IMR-90 (cell line): ENCODE results near the gene C20orf202. TPM values are rescaled to one million over a fixed set of nuclear protein-coding genes. Genes with fewer than 3 reads are reported as not detected.

Experiments used
- ATAC-seq: fragments of 200-7000 bp; cut with Tn5 transposase; 2 replicates; pipeline ENCODE4 v1.9.1; 2020; ENCODE audit warnings: low read depth, mild to moderate bottlenecking, moderate library complexity
- BruUV-seq: library from RNA; stranded (reverse); fragments of 400-500 nt; replicated peaks from 2 replicates; lab custom pipeline; 2021; lab: Mats Ljungman, UMichigan
- CTCF ChIA-PET: fragments of 300-600 bp; formaldehyde crosslinking; extraction: SDS; loops from one replicate; lab custom pipeline; 2021; ENCODE audit warnings: antibody characterized with exemption; lab: Yijun Ruan, JAX
- POLR2A ChIA-PET: fragments of 300-600 bp; sonication (Branson Sonifier 250); formaldehyde crosslinking; loops from one replicate; lab custom pipeline; 2022; ENCODE audit warnings: antibody characterized with exemption; ENCODE audit not compliant: unreplicated experiment; lab: Charles Lee
- DNase-seq: peaks from one replicate; pipeline ENCODE4 v3.0.0; 2013
- H2AFZ ChIP-seq: replicated peaks from 2 replicates; pipeline ENCODE3; 2013; ENCODE audit warnings: low read length, mild to moderate bottlenecking; ENCODE audit not compliant: poor library complexity
- H2AK5ac ChIP-seq: 2 replicates; pipeline ENCODE4 v1.6.1; 2013; ENCODE audit warnings: low read depth, low read length, inconsistent platforms
- H2AK9ac ChIP-seq: replicated peaks from 2 replicates; pipeline ENCODE3; 2013; ENCODE audit warnings: mild to moderate bottlenecking, low read depth, low read length, moderate library complexity; ENCODE audit not compliant: poor library complexity
- H2BK120ac ChIP-seq: 2 replicates; pipeline ENCODE4 v1.6.1; 2013; ENCODE audit warnings: low read depth, low read length, inconsistent platforms
- H2BK15ac ChIP-seq: 3 replicates; pipeline ENCODE4 v1.6.1; 2013; ENCODE audit warnings: low read depth, low read length, inconsistent platforms
- H2BK20ac ChIP-seq: 2 replicates; pipeline ENCODE4 v1.6.1; 2013; ENCODE audit warnings: low read depth, mild to moderate bottlenecking, inconsistent platforms, low read length, moderate library complexity
- H2BK5ac ChIP-seq: 2 replicates; pipeline ENCODE4 v1.6.1; 2013; ENCODE audit warnings: mild to moderate bottlenecking, low read depth, low read length, inconsistent platforms; ENCODE audit not compliant: poor library complexity, severe bottlenecking
- H3K14ac ChIP-seq: replicated peaks from 2 replicates; pipeline ENCODE4 v1.6.1; 2013; ENCODE audit warnings: low read depth, low read length, inconsistent platforms
- H3K18ac ChIP-seq: 2 replicates; pipeline ENCODE4 v1.6.1; 2013; ENCODE audit warnings: low read depth, low read length, control low read depth
- H3K23ac ChIP-seq: 2 replicates; pipeline ENCODE4 v1.6.1; 2013; ENCODE audit warnings: low read depth, low read length, inconsistent platforms
- H3K27ac ChIP-seq: 2 replicates; pipeline ENCODE4 v1.5.1; 2013; ENCODE audit warnings: mild to moderate bottlenecking, control low read depth, low read length; ENCODE audit not compliant: insufficient read depth
- H3K27me3 ChIP-seq: 2 replicates; pipeline ENCODE4 v1.6.1; 2013; ENCODE audit warnings: low read length; ENCODE audit not compliant: control insufficient read depth, insufficient read depth
- H3K36me3 ChIP-seq: 2 replicates; pipeline ENCODE4 v1.6.1; 2013; ENCODE audit warnings: low read length, mixed read lengths; ENCODE audit not compliant: control insufficient read depth, insufficient read depth
- H3K4ac ChIP-seq: 2 replicates; pipeline ENCODE4 v1.6.1; 2013; ENCODE audit warnings: low read depth, low read length, inconsistent platforms
- H3K4me1 ChIP-seq: 2 replicates; pipeline ENCODE4 v1.6.1; 2013; ENCODE audit warnings: low read length, mixed read lengths; ENCODE audit not compliant: control insufficient read depth, insufficient read depth
- H3K4me2 ChIP-seq: 2 replicates; pipeline ENCODE4 v1.6.1; 2013; ENCODE audit warnings: low read depth, mild to moderate bottlenecking, control low read depth, low read length, moderate library complexity
- H3K4me3 ChIP-seq: 2 replicates; pipeline ENCODE4 v1.5.1; 2013; ENCODE audit warnings: low read depth, mild to moderate bottlenecking, control low read depth, low read length, moderate library complexity; ENCODE audit not compliant: insufficient read depth
- H3K56ac ChIP-seq: 2 replicates; pipeline ENCODE4 v1.6.1; 2013; ENCODE audit warnings: low read length, inconsistent platforms; ENCODE audit not compliant: insufficient read depth; ENCODE audit errors: extremely low read depth
- H3K79me1 ChIP-seq, 2 experiments: 2 replicates each; pipeline ENCODE4 v1.6.1; 2013; ENCODE audit warnings: low read length in 2 of 2, inconsistent platforms in 1 of 2, low read depth in 1 of 2
- H3K9ac ChIP-seq: 2 replicates; pipeline ENCODE4 v1.6.1; 2013; ENCODE audit warnings: low read depth, low read length, control low read depth
- H3K9me1 ChIP-seq: 2 replicates; pipeline ENCODE4 v1.6.1; 2013; ENCODE audit warnings: low read length, inconsistent platforms; ENCODE audit not compliant: insufficient read depth
- H3K9me3 ChIP-seq: 2 replicates; pipeline ENCODE4 v1.6.1; 2013; ENCODE audit warnings: low read length; ENCODE audit not compliant: control insufficient read depth, insufficient read depth
- H4K20me1 ChIP-seq: 2 replicates; pipeline ENCODE4 v1.6.1; 2013; ENCODE audit warnings: low read length, inconsistent platforms; ENCODE audit not compliant: insufficient read depth
- H4K5ac ChIP-seq: 2 replicates; pipeline ENCODE4 v1.6.1; 2013; ENCODE audit warnings: mild to moderate bottlenecking, low read depth, low read length, control low read depth
- H4K8ac ChIP-seq, 2 experiments: 2 replicates each; pipeline ENCODE4 v1.6.1; 2013; ENCODE audit warnings: low read depth in 2 of 2, low read length in 2 of 2, control low read depth in 1 of 2, inconsistent platforms in 1 of 2
- H4K91ac ChIP-seq: 2 replicates; pipeline ENCODE4 v1.6.1; 2013; ENCODE audit warnings: low read depth, low read length, inconsistent platforms; ENCODE audit not compliant: insufficient read depth
- BHLHE40 ChIP-seq: fragments of 150-350 bp; IDR thresholded peaks from 2 replicates; pipeline ENCODE4 v1.6.1; 2016; ENCODE audit warnings: mild to moderate bottlenecking, low read depth, low read length
- CHD1 ChIP-seq: IDR thresholded peaks from 2 replicates; pipeline ENCODE4 v1.6.1; 2012; ENCODE audit warnings: low read depth, low read length, improper control_type of control experiment
- NFE2L2 ChIP-seq: fragments of 150-350 bp; IDR thresholded peaks from 2 replicates; pipeline ENCODE4 v1.6.1; 2016; ENCODE audit warnings: low read depth, mild to moderate bottlenecking, low read length
- RCOR1 ChIP-seq: IDR thresholded peaks from 2 replicates; pipeline ENCODE4 v1.6.1; 2012; ENCODE audit warnings: mild to moderate bottlenecking, low read length, improper control_type of control experiment; ENCODE audit not compliant: insufficient replicate concordance
- SMC3 ChIP-seq: fragments of 150-350 bp; IDR thresholded peaks from 2 replicates; pipeline ENCODE4 v1.6.1; 2016; ENCODE audit warnings: low read depth, mild to moderate bottlenecking, antibody characterized with exemption, low read length, moderate library complexity
- WGBS, 2 experiments: methylation state at CpG; one replicate each; pipeline versions ENCODE4 v1.1.5 to v1.1.7; 2013; ENCODE audit warnings: missing lambda C conversion rate in 2 of 2; ENCODE audit not compliant: insufficient read length in 1 of 2; ENCODE audit errors: extremely low coverage in 2 of 2; 5-methylcytosine and 5-hydroxymethylcytosine counted together
- dilution Hi-C: fragments of 300-500 bp; cut with HindIII; formaldehyde crosslinking; loops from one replicate; pipeline ENCODE4 v1.14.3; 2018; ENCODE audit warnings: low sequenced_read_pairs; ENCODE audit not compliant: unreplicated experiment
- in situ Hi-C: fragments of 300-500 bp; cut with MboI; formaldehyde crosslinking; loops from 3 replicates; pipeline ENCODE4 v1.14.3; 2019; ENCODE audit warnings: low sequenced_read_pairs, inconsistent platforms, mixed read lengths
- intact Hi-C: fragments of 100-400 bp; cut with micrococcal nuclease; formaldehyde crosslinking; loops from 2 replicates; pipeline ENCODE4 v1.10.0; 2022
- polyA plus RNA-seq, 3 experiments: library from polyadenylated mRNA; depleted of rRNA; stranded (reverse); fragments of >200 nt; gene quantifications; 2 replicates each; pipeline ENCODE4 v1.2.3, GENCODE V29; 2012; ENCODE audit warnings: low replicate concordance in 1 of 3
- total RNA-seq: library from RNA; depleted of rRNA; stranded (reverse); fragments of >200 nt; gene quantifications from 2 replicates; pipeline ENCODE4 v1.2.3, GENCODE V29; 2012

C20orf202 gene
- total and polyA plus RNA-seq, 2 of the 4 experiments (the other 2 are of a cell fraction): not detected

DNA sequence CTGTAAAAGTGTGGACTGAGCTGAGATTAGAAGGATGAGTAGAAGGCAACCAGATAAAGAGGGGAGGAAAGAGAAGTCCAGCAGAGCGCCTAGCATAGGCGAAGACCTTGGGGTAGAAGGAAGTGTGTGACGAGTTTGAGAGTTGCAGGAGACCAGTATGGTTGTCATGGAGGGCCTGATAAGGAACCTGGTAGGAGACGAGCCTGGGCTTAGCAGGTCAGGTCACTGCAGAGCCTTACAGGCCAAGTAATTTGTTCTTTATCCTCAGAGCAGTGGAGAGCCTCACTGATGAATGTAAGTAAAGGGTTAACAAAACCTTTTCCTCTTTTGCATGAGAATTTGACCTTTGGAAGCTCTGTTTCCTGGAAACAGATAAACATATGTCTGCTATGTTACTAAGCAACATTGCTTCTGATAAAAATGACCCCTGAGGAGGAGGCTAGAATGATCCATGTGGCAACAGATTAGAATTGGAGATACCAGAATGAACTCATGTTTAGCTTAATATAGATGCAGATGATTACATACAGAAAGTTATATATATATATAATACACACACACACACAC lies 15.6 kb upstream of the C20orf202 start:
- Histone ChIP-seq H4K20me1 (no peaks in the 10 kb centered on the region; the same call in 1 of the 2 replicates), H3K27me3 (peaks cover 55% of the 10 kb centered on the region), H2AFZ (no peak overlapping the region), H2BK20ac (no peak overlapping the region), H2BK120ac (no peak overlapping the region), H3K4me3 (no peak overlapping the region), H3K27ac (no peak overlapping the region), H3K9ac (no peak overlapping the region), H3K23ac (no peak overlapping the region), H2AK5ac (no peak overlapping the region), H3K56ac (no peak overlapping the region), H3K36me3 (no peaks in the 10 kb centered on the region), H3K9me1 (peaks cover 3% of the 10 kb centered on the region; the same call in 1 of the 2 replicates), H3K18ac (no peak overlapping the region), H4K8ac (no peak overlapping the region), H2BK15ac (no peak overlapping the region), H4K5ac (no peak overlapping the region), H3K4me2 (no peak overlapping the region), H3K4ac (no peak overlapping the region), H3K9me3 (no peaks in the 10 kb centered on the region), H3K14ac (no peak overlapping the region), H2AK9ac (no peak overlapping the region), H3K79me1 (no peaks in the 10 kb centered on the region), H2BK5ac (no peak overlapping the region), H4K91ac (no peak overlapping the region), H3K4me1 (no peaks in the 10 kb centered on the region)
- dilution Hi-C loops (no loop called here), in situ Hi-C loops (no loop called here), intact Hi-C loops (no loop called here)
- 73% methylated on average over 3 of the region's 4 CpGs; no CpG with 5 or more reads in 1 of the 2 experiments for WGBS, 2 experiments
- BruUV-seq: no TSS peak
- no peak for ATAC-seq
- no peak for DNase-seq
- ChIA-PET POLR2A (no interaction called here), CTCF (no interaction called here)
- TF ChIP-seq RCOR1: no peak
- no peak for TF ChIP-seq SMC3
- no peak for TF ChIP-seq BHLHE40
- no peak for TF ChIP-seq NFE2L2
- no peak for TF ChIP-seq CHD1
